SK-N-SH (cell line): ENCODE data around the gene C1QTNF5.

Experiments
- EP300 ChIP-seq, 2 experiments: IDR thresholded peaks; 2 replicates each; pipeline versions ENCODE4 v1.4.0 to v1.6.1; 2012; ENCODE audit warnings: borderline replicate concordance in 1 of 2, low read depth in 1 of 2, low read length in 1 of 2
- POLR2AphosphoS5 ChIP-seq: IDR thresholded peaks from 2 replicates; pipeline ENCODE4 v1.6.1; 2012; ENCODE audit warnings: low read depth, low read length
- TCF12 ChIP-seq: IDR thresholded peaks from 2 replicates; pipeline ENCODE4 v1.4.0; 2012
- USF1 ChIP-seq: IDR thresholded peaks from 2 replicates; pipeline ENCODE4 v1.4.0; 2012; ENCODE audit warnings: low read depth, borderline replicate concordance

- TF ChIP-seq TCF12: no peak
- TF ChIP-seq POLR2AphosphoS5: no peak
- no peak for TF ChIP-seq EP300 (IDR thresholded peaks at IDR 0.05; ENCODE audit: borderline replicate concordance in 1 of 2, low read depth in 1 of 2, low read length in 1 of 2)
- TF ChIP-seq USF1: no peak
Observed at GRCh38 chr11:119332111-119332765, 8.4 kb downstream of the C1QTNF5 start.
